HG03159 (cell line): ENCODE measurements around the gene VWA5A.
A peak's percentile ranks its signal among the peaks of the same experiment; 100 is the strongest.
"Not testable (repeated sequence)": the region's sequence is repeated elsewhere in the genome, so short reads cannot be mapped to it uniquely, and the experiment has no call there.

Source experiments
- ATAC-seq: cut with Tn5 transposase; IDR thresholded peaks from one replicate; pipeline ENCODE4 v1.9.1; 2021; ENCODE audit warnings: mild to moderate bottlenecking, moderate library complexity; ENCODE audit not compliant: unreplicated experiment

The VWA5A gene

GRCh38 chr11:124093330-124093729 lies 21.9 kb upstream of the VWA5A start:
- ATAC-seq: no peak

GRCh38 chr11:124094731-124095130 lies 20.5 kb upstream of the VWA5A start:
- ATAC-seq: no peak

- ATAC-seq: no peak
Observed at GRCh38 chr11:124096364-124096763, 18.9 kb upstream of the VWA5A start.

- ATAC-seq: no peak
Observed at GRCh38 chr11:124098141-124098540, 17.1 kb upstream of the VWA5A start.

GRCh38 chr11:124101737-124102136 lies 13.5 kb upstream of the VWA5A start:
- ATAC-seq: no peak

- peak; percentile 50 for ATAC-seq
Observed at GRCh38 chr11:124108156-124108555, 7.1 kb upstream of the VWA5A start.

GRCh38 chr11:124109377-124109776 lies 5.9 kb upstream of the VWA5A start:
- no peak for ATAC-seq

GRCh38 chr11:124110201-124110600 lies 5.0 kb upstream of the VWA5A start:
- no peak for ATAC-seq

GRCh38 chr11:124113890-124114289 lies 1.4 kb upstream of the VWA5A start:
- no peak for ATAC-seq

- ATAC-seq: peak; percentile 31
Observed at GRCh38 chr11:124115782-124116616, 749 bp downstream of the VWA5A start.

GRCh38 chr11:124119103-124119502 lies 3.9 kb downstream of the VWA5A start:
- no peak for ATAC-seq

GRCh38 chr11:124120891-124121290 lies 5.6 kb downstream of the VWA5A start:
- no peak for ATAC-seq

- ATAC-seq: no peak
Observed at GRCh38 chr11:124122123-124122522, 6.9 kb downstream of the VWA5A start.

GRCh38 chr11:124123622-124124021 lies 8.4 kb downstream of the VWA5A start:
- no peak for ATAC-seq

GRCh38 chr11:124127134-124127533 lies 11.9 kb downstream of the VWA5A start:
- not testable (repeated sequence) for ATAC-seq

GRCh38 chr11:124143034-124143433 lies 27.8 kb downstream of the VWA5A start:
- no peak for ATAC-seq

GRCh38 chr11:124147951-124148350 lies 32.7 kb downstream of the VWA5A start:
- ATAC-seq: no peak

GRCh38 chr11:124150684-124151083 lies 35.4 kb downstream of the VWA5A start:
- no peak for ATAC-seq

- ATAC-seq: no peak
Observed at GRCh38 chr11:124152770-124153407, 37.6 kb downstream of the VWA5A start.

GRCh38 chr11:124153821-124154220 lies 38.6 kb downstream of the VWA5A start:
- no peak for ATAC-seq

- ATAC-seq: no peak
Observed at GRCh38 chr11:124159481-124159880, 44.2 kb downstream of the VWA5A start.

- no peak for ATAC-seq
Observed at GRCh38 chr11:124160986-124161385, 45.7 kb downstream of the VWA5A start.
